HG02870 (cell line): ENCODE data around the gene MTG2.

Experiments used
- ATAC-seq: cut with Tn5 transposase; IDR thresholded peaks from one replicate; pipeline ENCODE4 v1.9.1; 2021; ENCODE audit warnings: mild to moderate bottlenecking, moderate library complexity; ENCODE audit not compliant: unreplicated experiment

The MTG2 gene

GRCh38 chr20:62182469-62183425, at the start of gene MTG2:
MTG2 (plus strand) TSS chr20:62183028; CDS start chr20:62193421, 10,393 bp downstream.
- peak; percentile 96 for ATAC-seq

DNA sequence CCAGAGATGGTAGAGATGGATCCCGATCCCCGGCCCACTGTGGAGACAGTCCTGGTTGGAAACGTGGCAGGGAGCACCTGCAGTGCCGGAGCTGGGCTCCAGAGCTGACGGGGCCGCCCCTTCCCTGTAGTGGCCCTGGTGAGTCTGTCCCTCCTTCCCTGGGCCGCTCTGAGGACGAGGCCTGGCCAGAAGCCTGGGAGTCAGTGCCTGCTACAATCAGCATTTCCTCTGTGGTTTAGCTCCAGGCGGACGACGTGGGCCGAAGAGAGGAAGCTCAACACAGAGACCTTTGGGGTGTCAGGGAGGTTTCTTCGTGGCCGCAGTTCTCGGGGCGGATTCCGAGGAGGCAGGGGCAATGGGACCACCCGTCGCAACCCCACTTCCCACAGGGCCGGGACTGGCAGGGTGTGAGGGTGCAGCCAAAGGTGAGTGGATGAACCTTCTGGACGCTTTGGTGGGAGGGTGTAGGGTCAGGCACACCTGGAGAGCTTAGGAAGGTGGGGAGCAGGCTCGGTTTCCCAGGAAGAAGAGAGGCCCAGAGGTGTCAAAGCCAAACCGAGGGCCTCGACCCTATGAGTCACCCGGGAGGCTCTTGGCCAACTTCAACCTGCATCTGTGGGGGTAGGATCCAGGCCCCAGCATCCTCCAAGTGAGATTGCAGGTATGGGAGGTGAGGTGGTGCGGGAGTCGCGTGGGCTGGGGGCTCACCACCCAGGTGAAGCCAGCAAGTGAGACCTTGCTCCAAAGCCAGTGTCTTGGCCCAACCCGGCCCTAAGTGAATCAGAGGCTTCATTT, 49.6 kb upstream of the MTG2 start:
- ATAC-seq, result no peak

- ATAC-seq, result no peak
Measured at GRCh38 chr20:62133864-62134263, 49.0 kb upstream of the MTG2 start.

- ATAC-seq, result no peak
Measured at GRCh38 chr20:62134735-62135231, 48.0 kb upstream of the MTG2 start.

DNA sequence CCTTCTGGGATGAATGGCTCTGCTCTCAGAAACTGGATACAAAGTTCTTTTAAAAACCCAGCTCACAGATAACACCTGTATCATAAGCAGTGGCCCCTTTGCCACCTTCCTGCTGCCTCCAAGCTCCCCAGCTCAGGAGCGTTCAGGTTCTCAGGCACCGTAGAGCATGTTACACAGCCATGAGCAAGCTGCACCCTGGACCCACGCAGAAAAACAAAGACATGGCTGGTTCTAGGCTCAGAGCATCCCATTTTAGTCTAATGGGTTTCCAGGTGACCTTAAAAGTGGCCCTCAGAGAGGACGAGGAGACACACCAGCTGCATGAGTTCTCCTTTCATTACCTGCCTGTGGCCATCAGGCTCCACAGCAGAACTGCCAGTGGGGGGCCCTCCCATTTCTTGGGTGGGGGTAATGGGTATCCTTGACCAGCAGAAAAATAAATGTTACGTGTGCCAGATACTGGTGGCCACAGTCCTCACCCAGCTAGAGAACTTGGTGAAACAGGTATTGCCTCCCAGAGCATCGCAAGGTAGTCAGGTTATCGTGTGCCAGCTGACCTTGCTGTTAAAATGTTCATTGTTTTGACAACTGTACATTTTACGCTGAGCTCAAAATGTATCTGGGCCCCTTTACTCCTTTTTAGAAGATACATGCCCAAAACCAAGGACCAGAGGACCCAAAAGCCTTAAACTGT, 47.1 kb upstream of the MTG2 start:
- no peak for ATAC-seq

DNA sequence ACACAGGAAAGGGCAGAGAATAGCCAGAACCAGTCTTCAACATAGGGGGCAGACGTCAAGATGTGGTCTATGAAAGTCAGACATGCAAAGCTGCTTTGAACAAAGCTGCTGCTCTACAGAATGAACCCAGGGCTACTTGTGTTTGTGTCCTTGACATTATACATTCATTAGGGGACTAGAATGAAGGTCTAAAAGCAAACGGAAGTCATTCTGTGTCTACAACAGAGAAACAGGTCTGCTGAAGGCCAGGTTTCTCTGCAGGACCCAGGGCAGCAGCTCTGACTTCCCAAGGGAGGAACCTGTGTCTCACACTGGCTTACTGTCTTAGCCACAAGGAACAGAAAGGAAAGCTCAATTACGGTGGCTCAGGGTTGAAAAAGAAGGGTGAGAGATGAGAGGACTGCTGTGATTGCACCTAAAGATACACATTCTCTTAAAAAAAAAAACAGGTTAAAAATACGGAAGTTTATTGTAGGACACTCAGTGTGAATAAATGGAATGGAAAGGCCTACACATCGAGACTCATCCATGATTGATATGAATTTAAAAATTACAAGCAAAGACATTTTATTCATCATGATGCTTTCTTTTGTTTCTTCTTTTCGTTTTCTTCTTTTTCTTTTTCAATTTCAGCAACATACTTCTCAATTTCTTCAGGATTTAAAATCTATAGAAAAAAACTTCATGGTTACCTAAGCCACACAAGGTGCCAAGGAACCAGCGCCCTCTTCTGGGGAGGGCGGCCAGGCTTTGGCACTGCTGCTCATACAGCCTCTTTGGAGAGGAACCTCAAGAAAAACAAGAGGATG, 46.3 kb upstream of the MTG2 start:
- ATAC-seq, result no peak

DNA sequence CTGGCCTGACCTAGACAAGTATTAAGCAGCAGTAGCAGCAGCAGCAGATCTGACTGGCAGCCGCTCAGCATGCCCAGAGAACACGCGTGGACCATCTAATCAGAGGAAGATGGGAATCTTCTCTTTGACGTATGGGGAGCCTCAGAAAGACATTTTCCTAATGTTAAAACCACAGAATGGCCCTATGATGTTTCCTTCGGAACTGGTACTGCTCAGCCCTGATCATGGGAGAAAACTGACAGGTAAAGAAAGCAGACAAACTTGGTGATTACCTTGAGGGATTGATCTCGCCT, 45.8 kb upstream of the MTG2 start:
- no peak for ATAC-seq

- ATAC-seq, result no peak
Measured at GRCh38 chr20:62137478-62138203, 45.2 kb upstream of the MTG2 start.

DNA sequence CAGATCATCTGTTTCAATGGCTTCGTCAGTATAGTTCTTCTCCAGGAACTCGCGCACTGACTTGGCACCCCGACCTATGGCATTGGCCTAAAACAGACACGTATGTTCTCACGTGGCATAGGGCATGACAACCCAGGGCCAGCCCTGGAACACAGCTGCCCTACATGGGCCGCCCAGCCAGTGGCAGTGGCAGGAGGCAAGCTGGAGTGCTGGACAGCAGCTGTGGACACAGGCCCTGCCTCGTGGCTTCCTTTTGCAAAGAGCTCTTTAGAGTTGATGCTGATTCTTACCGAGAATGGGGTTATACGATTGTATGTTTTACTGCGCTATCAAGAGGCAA, 44.7 kb upstream of the MTG2 start:
- no peak for ATAC-seq

- no peak for ATAC-seq
Measured at GRCh38 chr20:62138912-62139311, 43.9 kb upstream of the MTG2 start.

- no peak for ATAC-seq
Measured at GRCh38 chr20:62139636-62140035, 43.2 kb upstream of the MTG2 start.

DNA sequence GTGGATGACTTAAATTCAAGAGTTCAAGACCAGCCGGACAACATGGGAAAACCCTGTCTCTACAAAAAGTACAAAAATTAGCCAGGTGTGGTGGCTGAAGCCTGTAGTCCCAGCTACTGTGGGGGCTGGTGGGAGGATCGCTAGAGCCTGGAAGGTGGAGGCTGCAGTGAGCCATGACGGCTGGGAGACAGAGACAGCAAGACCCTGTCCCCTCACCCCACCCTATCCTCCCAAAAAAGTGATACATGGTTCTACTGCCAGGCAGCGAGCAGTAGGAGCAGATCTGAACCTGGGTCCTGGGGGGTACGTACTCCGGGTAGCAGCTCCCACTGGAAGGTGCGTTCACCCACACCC, 41.8 kb upstream of the MTG2 start:
- ATAC-seq, result no peak

- no peak for ATAC-seq
Measured at GRCh38 chr20:62141397-62142251, 41.2 kb upstream of the MTG2 start.

GRCh38 chr20:62142252-62143080, 40.4 kb upstream of the MTG2 start:
- ATAC-seq, result peak; percentile 10

DNA sequence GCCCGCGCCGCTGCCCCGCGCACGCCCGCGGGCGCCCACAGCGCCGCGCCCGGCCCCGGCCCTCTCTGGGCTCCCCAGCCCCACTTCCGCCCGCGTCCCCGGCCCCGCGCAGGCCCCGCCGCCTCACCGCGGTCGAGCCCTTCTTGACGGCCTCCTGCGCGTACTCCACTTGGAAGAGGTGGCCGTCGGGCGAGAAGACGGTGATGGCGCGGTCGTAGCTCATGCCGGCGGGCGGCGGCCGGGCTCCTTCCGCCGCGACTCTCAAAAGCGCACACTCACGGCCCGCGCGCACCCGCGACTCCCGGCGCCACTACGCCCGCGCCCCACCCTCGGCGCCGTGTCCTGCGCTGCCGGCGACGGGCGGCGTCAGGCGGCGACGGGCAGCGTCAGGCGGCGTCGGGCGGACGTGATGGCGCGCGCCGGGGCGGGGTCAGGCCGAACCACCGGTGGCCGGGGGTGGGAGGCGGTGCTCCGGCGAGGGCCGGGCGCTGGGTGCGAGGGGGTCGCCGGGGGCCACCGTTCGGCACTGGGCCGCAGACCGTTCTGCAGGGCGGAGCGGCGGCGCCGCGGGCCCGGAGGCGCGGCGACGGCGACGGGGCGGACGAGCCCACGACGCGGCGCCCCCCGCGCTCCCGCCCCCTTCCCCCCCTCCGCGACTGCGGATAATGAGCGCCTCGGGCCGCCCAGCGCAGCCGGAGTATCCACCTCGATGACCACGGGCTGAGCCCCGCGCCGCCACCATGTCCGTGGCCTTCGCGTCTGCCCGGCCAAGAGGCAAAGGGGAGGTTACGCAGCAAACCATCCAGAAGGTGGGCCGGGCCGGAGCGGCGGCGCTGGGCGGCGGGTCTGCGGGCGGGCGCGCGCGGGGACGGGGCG, 39.5 kb upstream of the MTG2 start, which contains the start of the genes PSMA7 and SS18L1:
PSMA7 (minus strand) TSS at position 314 of the 876 bp plus-strand sequence; CDS start at position 223, 91 bp downstream.
SS18L1 (plus strand) TSS at position 689 of the 876 bp plus-strand sequence; CDS start at position 741, 52 bp downstream.
- peak; percentile 62 for ATAC-seq

DNA sequence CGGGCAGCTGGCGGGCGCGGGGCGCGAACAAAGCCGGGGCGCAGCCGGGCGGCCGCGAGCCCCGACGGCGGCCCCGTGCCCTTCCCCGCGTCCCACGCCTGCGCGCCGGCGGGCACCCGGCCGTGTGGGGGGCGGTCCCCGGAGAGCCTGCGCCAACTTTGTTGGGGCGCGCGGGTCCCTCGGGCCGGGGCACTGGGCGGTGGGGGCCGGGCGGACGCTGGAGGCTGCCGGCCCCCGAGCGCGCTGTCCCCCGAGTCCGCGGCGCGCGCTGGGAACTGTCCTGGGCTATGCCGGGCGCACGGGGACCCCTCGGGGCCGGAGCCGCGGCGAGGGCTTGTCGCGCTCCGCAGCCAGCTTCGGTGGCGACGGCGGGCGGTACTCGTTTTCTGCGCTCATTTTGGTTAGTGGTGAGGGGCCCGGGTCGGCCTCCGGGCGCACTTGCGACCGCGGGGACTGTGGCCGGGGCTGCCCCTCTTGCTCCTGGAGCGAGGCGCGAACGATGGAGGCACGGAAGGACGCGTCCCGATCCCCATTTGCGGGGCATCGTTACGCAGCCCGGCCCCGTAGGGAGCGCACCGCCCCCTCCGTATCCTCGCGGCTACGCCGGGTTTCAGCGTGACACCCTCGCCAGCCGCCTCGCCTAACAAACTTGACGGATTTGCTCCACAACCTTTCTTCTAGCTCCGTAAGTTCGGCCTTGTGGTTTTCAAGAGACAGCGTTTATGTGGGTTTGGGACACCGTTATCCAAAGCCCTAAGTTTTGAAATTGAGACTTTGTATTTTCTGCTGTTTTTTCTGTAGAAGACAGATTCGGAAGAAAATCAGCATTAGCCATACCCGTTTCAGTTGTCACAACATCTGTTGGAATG, 38.6 kb upstream of the MTG2 start:
- ATAC-seq, result no peak
